DOHH2 (cell line): ENCODE measurements around the gene GRK6.

Experiments
- EZH2phosphoT487 ChIP-seq: fragments of 200-600 bp; sonication (generic); IDR thresholded peaks from 2 replicates; pipeline ENCODE4 v1.6.1; 2017; ENCODE audit warnings: borderline replicate concordance, mild to moderate bottlenecking, antibody characterized with exemption, low read length, moderate library complexity, mixed read lengths
- TF ChIP-seq, protein P1 (sequence below): fragments of 200-600 bp; sonication (generic); IDR thresholded peaks from one replicate; pipeline ENCODE4 v1.5.1; 2014; ENCODE audit warnings: antibody characterized with exemption, mild to moderate bottlenecking, low read depth, low read length; ENCODE audit not compliant: poor library complexity, severe bottlenecking

GRCh38 chr5:177385720-177386119, 40.8 kb upstream of the GRK6 start:
- TF ChIP-seq, protein P1, sequence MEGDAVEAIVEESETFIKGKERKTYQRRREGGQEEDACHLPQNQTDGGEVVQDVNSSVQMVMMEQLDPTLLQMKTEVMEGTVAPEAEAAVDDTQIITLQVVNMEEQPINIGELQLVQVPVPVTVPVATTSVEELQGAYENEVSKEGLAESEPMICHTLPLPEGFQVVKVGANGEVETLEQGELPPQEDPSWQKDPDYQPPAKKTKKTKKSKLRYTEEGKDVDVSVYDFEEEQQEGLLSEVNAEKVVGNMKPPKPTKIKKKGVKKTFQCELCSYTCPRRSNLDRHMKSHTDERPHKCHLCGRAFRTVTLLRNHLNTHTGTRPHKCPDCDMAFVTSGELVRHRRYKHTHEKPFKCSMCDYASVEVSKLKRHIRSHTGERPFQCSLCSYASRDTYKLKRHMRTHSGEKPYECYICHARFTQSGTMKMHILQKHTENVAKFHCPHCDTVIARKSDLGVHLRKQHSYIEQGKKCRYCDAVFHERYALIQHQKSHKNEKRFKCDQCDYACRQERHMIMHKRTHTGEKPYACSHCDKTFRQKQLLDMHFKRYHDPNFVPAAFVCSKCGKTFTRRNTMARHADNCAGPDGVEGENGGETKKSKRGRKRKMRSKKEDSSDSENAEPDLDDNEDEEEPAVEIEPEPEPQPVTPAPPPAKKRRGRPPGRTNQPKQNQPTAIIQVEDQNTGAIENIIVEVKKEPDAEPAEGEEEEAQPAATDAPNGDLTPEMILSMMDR = no peak
- TF ChIP-seq EZH2phosphoT487 = no peak
